ENCODE data around the gene CRTC3. TPM values are rescaled to one million over a fixed set of nuclear protein-coding genes. Genes with fewer than 3 reads are reported as not detected.

Gene CRTC3
- total and polyA plus RNA-seq, 2 of the 4 experiments (the other 2 are of a cell fraction) = 4.7 to 14.8 TPM

GRCh38 chr15:90529371-90530249 lies at the start of gene CRTC3 (continued):
- no peak for TF ChIP-seq RCOR1 (IDR thresholded peaks at IDR 0.05; ENCODE audit: insufficient replicate concordance, low read length)
- TF ChIP-seq MAFK (IDR thresholded peaks at IDR 0.05; ENCODE audit: low read depth, low read length) = no peak

- H2AK5ac ChIP-seq (ENCODE audit: low read depth, low read length) = no peak overlapping the region
- no peak overlapping the region for H2BK20ac ChIP-seq (ENCODE audit: low read depth, low read length)
- H2BK5ac ChIP-seq (ENCODE audit: low read depth, low read length, poor library complexity, severe bottlenecking) = no peak overlapping the region
- no peaks in the 10 kb centered on the region; the same call in 1 of the 2 replicates for H3K9me1 ChIP-seq (ENCODE audit: insufficient read depth, low read length)
- BruUV-seq (replicated peaks) = no TSS peak
- H2AFZ ChIP-seq (replicated peaks; ENCODE audit: low read length, poor library complexity) = no peak overlapping the region
- no peak overlapping the region for H4K5ac ChIP-seq (ENCODE audit: low read depth, low read length)
- H3K79me1 ChIP-seq (ENCODE audit: low read depth in 1 of 2, low read length in 2 of 2) = peaks cover 8 to 44% of the 10 kb centered on the region in 2 experiments; a peak in 3 of 4 replicates
- intact Hi-C loops (cut with micrococcal nuclease) = loop anchor here (5.0 kb wide), 1 partner anchor 44 kb away; no protein-coding TSS in a partner anchor
- H3K4me2 ChIP-seq (ENCODE audit: low read depth, low read length) = no peak overlapping the region
- ChIA-PET POLR2A (ENCODE audit: unreplicated experiment) (interaction anchor here (0.6 kb wide), 1 partner anchor 119 kb away, joined by 4 read pairs; no protein-coding TSS in a partner anchor), CTCF (interaction anchor here (3.3 kb wide), 1 partner anchor 161 kb away, joined by 34 read pairs; no protein-coding TSS in a partner anchor)
- 89% methylated on average over 3 of the region's 3 CpGs; no CpG with 5 or more reads in 1 of the 2 experiments for WGBS, 2 experiments (ENCODE audit: extremely low coverage in 2 of 2, insufficient read length in 1 of 2)
- no peak overlapping the region for H3K9ac ChIP-seq (ENCODE audit: low read depth, low read length)
- H3K4me3 ChIP-seq (ENCODE audit: insufficient read depth, low read depth, low read length) = no peak overlapping the region
- no peak overlapping the region for H4K91ac ChIP-seq (ENCODE audit: insufficient read depth, low read depth, low read length)
- ATAC-seq (ENCODE audit: low read depth) (no peak), DNase-seq (no peak)
- H3K27me3 ChIP-seq (ENCODE audit: control insufficient read depth, insufficient read depth, low read length) = no peaks in the 10 kb centered on the region
- no peak overlapping the region for H3K4ac ChIP-seq (ENCODE audit: low read depth, low read length)
- no peak overlapping the region for H3K27ac ChIP-seq (ENCODE audit: insufficient read depth, low read length)
- H4K20me1 ChIP-seq (ENCODE audit: insufficient read depth, low read length) = no peaks in the 10 kb centered on the region
- H2BK120ac ChIP-seq (ENCODE audit: low read depth, low read length) = no peak overlapping the region
- no peak overlapping the region for H3K18ac ChIP-seq (ENCODE audit: low read depth, low read length)
- H3K14ac ChIP-seq (replicated peaks; ENCODE audit: low read depth, low read length) = no peak overlapping the region
- no peak overlapping the region for H2BK15ac ChIP-seq (ENCODE audit: low read depth, low read length)
- H3K4me1 ChIP-seq (ENCODE audit: control insufficient read depth, insufficient read depth, low read length) = no peaks in the 10 kb centered on the region
- no peak overlapping the region for H2AK9ac ChIP-seq (replicated peaks; ENCODE audit: low read depth, low read length, poor library complexity)
- H4K8ac ChIP-seq (ENCODE audit: low read depth in 2 of 2, low read length in 2 of 2) = no peak overlapping the region
- no peaks in the 10 kb centered on the region for H3K9me3 ChIP-seq (ENCODE audit: control insufficient read depth, insufficient read depth, low read length)
- dilution Hi-C loops (cut with HindIII; ENCODE audit: low sequenced_read_pairs, unreplicated experiment) = no loop called here
- no peak overlapping the region for H3K56ac ChIP-seq (ENCODE audit: extremely low read depth, insufficient read depth, low read length)
- in situ Hi-C loops (cut with MboI; ENCODE audit: low sequenced_read_pairs) = no loop called here
- H3K36me3 ChIP-seq (ENCODE audit: control insufficient read depth, insufficient read depth, low read length) = peaks cover 44% of the 10 kb centered on the region
- no peak overlapping the region for H3K23ac ChIP-seq (ENCODE audit: low read depth, low read length)
- TF ChIP-seq RCOR1 (IDR thresholded peaks at IDR 0.05; ENCODE audit: insufficient replicate concordance, low read length) = no peak
- TF ChIP-seq BHLHE40 (IDR thresholded peaks at IDR 0.05; ENCODE audit: low read depth, low read length) = no peak
- no peak for TF ChIP-seq MAFK (IDR thresholded peaks at IDR 0.05; ENCODE audit: low read depth, low read length)
- TF ChIP-seq MAZ (IDR thresholded peaks at IDR 0.05; ENCODE audit: borderline replicate concordance, low read depth, low read length) = no peak
- TF ChIP-seq POLR2A (IDR thresholded peaks at IDR 0.05; ENCODE audit: low read depth, low read length) = no peak
- TF ChIP-seq CHD1 (IDR thresholded peaks at IDR 0.05; ENCODE audit: low read depth, low read length) = no peak
- no peak for TF ChIP-seq CTCF (conservative IDR thresholded peaks at IDR 0.05; ENCODE audit: low read depth, low read length)
- TF ChIP-seq FOS (IDR thresholded peaks at IDR 0.05; ENCODE audit: low read depth, low read length) = no peak
- no peak for TF ChIP-seq MXI1 (IDR thresholded peaks at IDR 0.05; ENCODE audit: borderline replicate concordance, low read depth, low read length)
- TF ChIP-seq CEBPB (IDR thresholded peaks at IDR 0.05; ENCODE audit: low read depth, low read length) = no peak
- TF ChIP-seq RFX5 (IDR thresholded peaks at IDR 0.05; ENCODE audit: low read depth, low read length) = no peak
- no peak for TF ChIP-seq RAD21 (IDR thresholded peaks at IDR 0.05; ENCODE audit: low read length)
- TF ChIP-seq USF2 (IDR thresholded peaks at IDR 0.05; ENCODE audit: low read depth, low read length) = no peak
Observed at GRCh38 chr15:90481023-90481422, 48.7 kb upstream of the CRTC3 start.
